Lower leg skin (tissue), 3 donors: ENCODE measurements around the gene PRKCZ.

Experiments
- CTCF ChIP-seq, 3 donors: fragments of 450-650 bp; IDR thresholded peaks; one replicate each; pipeline ENCODE4 v1.5.1; 2016; ENCODE audit warnings: antibody characterized with exemption in 3 of 3, mild to moderate bottlenecking in 3 of 3, moderate library complexity in 2 of 3
- POLR2A ChIP-seq, 2 donors: fragments of 450-650 bp; IDR thresholded peaks; one replicate each; pipeline ENCODE4 v1.6.1; 2016 to 2017; ENCODE audit warnings: antibody characterized with exemption in 2 of 2, mild to moderate bottlenecking in 1 of 2, moderate library complexity in 1 of 2

GRCh38 chr1:2085080-2085479 lies 34.9 kb downstream of the PRKCZ start:
- no peak for TF ChIP-seq CTCF (IDR thresholded peaks at IDR 0.05)
- no peak for TF ChIP-seq POLR2A (IDR thresholded peaks at IDR 0.05)
